Sigmoid colon (tissue), 7 donors: ENCODE measurements around the gene WDR91. TPM values are rescaled to one million over a fixed set of nuclear protein-coding genes. Genes with fewer than 3 reads are reported as not detected.
"Not testable (repeated sequence)": the region's sequence is repeated elsewhere in the genome, so short reads cannot be mapped to it uniquely, and the experiment has no call there.

Experiments used
- DNase-seq: peaks from one replicate; pipeline ENCODE4 v3.0.0-alpha.2; 2019
- H3K27ac ChIP-seq, 4 donors: fragments of 200-600 bp; sonication (generic); one replicate each; pipeline ENCODE4 v1.5.1; 2016 to 2019; ENCODE audit warnings: mild to moderate bottlenecking in 1 of 4
- H3K27me3 ChIP-seq, 3 donors: fragments of 200-600 bp; sonication (generic); one replicate each; pipeline ENCODE4 v1.5.1; 2019; ENCODE audit warnings: mild to moderate bottlenecking in 1 of 3
- H3K36me3 ChIP-seq, 4 donors: fragments of 200-600 bp; sonication (generic); one replicate each; pipeline ENCODE4 v1.5.1; 2016 to 2019
- H3K4me1 ChIP-seq, 4 donors: fragments of 200-600 bp; sonication (generic); one replicate each; pipeline ENCODE4 v1.5.1; 2017 to 2019
- H3K4me3 ChIP-seq, 4 donors: fragments of 200-600 bp; sonication (generic); one replicate each; pipeline ENCODE4 v1.5.1; 2017 to 2019; ENCODE audit warnings: mild to moderate bottlenecking in 2 of 4, moderate library complexity in 1 of 4
- H3K9me3 ChIP-seq, 4 donors: fragments of 200-600 bp in 3 of 4; sonication (generic) in 3 of 4; one replicate each; pipeline versions ENCODE4 v1.5.1 to v1.6.1; 2013 to 2019
- EP300 ChIP-seq, 4 donors: sonication (generic); formaldehyde crosslinking; IDR thresholded peaks; one replicate each; pipeline ENCODE4 v1.6.1; 2017; ENCODE audit warnings: antibody characterized with exemption in 4 of 4
- POLR2A ChIP-seq, 2 donors: fragments of 450-650 bp; IDR thresholded peaks; one replicate each; pipeline ENCODE4 v1.6.1; 2016; ENCODE audit warnings: antibody characterized with exemption in 2 of 2, mild to moderate bottlenecking in 2 of 2, moderate library complexity in 2 of 2
- POLR2AphosphoS5 ChIP-seq, 4 donors: sonication (generic); formaldehyde crosslinking; IDR thresholded peaks; one replicate each; pipeline ENCODE4 v1.6.1; 2017; ENCODE audit warnings: antibody characterized with exemption in 4 of 4
- WGBS, 2 donors: extraction: QIAGEN DNeasy Blood & Tissue Kit; methylation state at CpG; one replicate each; pipeline ENCODE4 v1.1.7; 2013; 5-methylcytosine and 5-hydroxymethylcytosine counted together
- intact Hi-C: fragments of 100-400 bp; cut with DNase I; formaldehyde crosslinking; loops from one replicate; pipeline ENCODE4 v1.15.1; 2023
- polyA plus RNA-seq, 3 donors: library from polyadenylated mRNA; stranded (reverse); fragments of 200-250 nt; gene quantifications; one replicate each; pipeline ENCODE4 v1.2.3, GENCODE V29; 2013
- total RNA-seq, 4 donors: library from RNA; depleted of rRNA; stranded (reverse); fragments of >200 nt; gene quantifications; one replicate each; pipeline ENCODE4 v1.1.0, GENCODE V29; 2016
- TF ChIP-seq, protein P1 (sequence below), 4 experiments: fragments of 450-650 bp in 3 of 4; fragments of 200-600 bp in 1 of 4; IDR thresholded peaks; one replicate each; pipeline ENCODE4 v1.5.1; 2016 to 2019; ENCODE audit warnings: antibody characterized with exemption in 4 of 4, mild to moderate bottlenecking in 3 of 4, moderate library complexity in 2 of 4
- donor health status: healthy with polysubstance abuse.
- donor health status: Bipolar disorder and iron deficiency.
- donor health status: healthy.

The WDR91 gene
- total and polyA plus RNA-seq, 7 donors = 2.1 to 14.1 (median 11.0) TPM

DNA sequence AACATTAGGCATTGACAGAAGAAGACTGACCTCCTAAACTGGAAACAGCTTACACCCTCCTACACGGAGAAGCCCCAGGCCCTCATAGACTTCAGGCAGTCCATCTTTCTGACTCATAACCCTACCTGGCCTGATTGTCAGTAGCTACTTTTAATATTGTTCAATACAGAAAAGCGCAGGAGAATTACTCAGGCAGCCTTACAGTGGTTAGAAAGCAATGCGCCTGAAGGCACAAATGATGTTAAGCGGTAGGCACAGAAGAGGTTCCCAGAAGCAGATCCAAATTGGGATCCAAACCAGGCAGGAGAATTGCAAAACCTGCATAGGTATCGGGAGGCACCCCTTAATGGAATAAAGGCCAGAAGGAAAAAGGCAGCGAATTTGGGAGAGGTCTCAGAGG, 35.4 kb downstream of the WDR91 start:
- intact Hi-C loops = no loop called here
- peaks cover 0 to 4% (median 0%) of the 10 kb centered on the region in 4 donors for H3K36me3 ChIP-seq
- peaks cover 0 to 11% (median 10%) of the 10 kb centered on the region in 4 donors for H3K4me1 ChIP-seq
- H3K4me3 ChIP-seq = no peak overlapping the region
- no peak overlapping the region for H3K27ac ChIP-seq
- TF ChIP-seq POLR2AphosphoS5 (IDR thresholded peaks at IDR 0.05) (no peak), POLR2A (IDR thresholded peaks at IDR 0.05) (no peak), EP300 (IDR thresholded peaks at IDR 0.05) (no peak)
- TF ChIP-seq, protein P1, sequence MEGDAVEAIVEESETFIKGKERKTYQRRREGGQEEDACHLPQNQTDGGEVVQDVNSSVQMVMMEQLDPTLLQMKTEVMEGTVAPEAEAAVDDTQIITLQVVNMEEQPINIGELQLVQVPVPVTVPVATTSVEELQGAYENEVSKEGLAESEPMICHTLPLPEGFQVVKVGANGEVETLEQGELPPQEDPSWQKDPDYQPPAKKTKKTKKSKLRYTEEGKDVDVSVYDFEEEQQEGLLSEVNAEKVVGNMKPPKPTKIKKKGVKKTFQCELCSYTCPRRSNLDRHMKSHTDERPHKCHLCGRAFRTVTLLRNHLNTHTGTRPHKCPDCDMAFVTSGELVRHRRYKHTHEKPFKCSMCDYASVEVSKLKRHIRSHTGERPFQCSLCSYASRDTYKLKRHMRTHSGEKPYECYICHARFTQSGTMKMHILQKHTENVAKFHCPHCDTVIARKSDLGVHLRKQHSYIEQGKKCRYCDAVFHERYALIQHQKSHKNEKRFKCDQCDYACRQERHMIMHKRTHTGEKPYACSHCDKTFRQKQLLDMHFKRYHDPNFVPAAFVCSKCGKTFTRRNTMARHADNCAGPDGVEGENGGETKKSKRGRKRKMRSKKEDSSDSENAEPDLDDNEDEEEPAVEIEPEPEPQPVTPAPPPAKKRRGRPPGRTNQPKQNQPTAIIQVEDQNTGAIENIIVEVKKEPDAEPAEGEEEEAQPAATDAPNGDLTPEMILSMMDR (IDR thresholded peaks at IDR 0.05) = no peak
- no peaks in the 10 kb centered on the region for H3K27me3 ChIP-seq
- no peak for DNase-seq
- 93 to 94% methylated on average over 6 of the region's 6 CpGs for WGBS, 2 donors
- H3K9me3 ChIP-seq = peaks cover 0 to 10% (median 5%) of the 10 kb centered on the region in 4 donors

DNA sequence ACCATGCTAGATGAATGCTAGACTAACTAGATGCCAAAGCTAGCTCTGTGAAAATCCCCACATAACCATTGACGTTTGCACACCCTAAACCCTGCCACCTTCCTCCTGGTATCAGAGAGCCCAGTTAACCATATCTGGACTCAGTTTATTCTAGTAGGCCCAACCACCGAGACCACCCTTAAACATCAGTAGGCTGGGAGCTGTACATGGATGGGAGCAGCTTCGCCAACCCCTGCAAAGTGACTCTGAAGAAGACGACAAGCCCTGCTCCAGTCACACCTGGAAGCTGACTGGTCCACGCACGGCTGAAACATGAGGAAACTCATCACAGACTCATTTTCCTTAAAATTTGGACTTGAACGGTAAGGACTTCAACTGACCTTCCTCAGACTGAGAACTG, 36.4 kb downstream of the WDR91 start:
- H3K4me3 ChIP-seq = no peak overlapping the region
- no peak for DNase-seq
- H3K27ac ChIP-seq = no peak overlapping the region
- WGBS, 2 donors = 93 to 94% methylated on average over 7 of the region's 7 CpGs
- H3K9me3 ChIP-seq = peaks cover 0 to 3% (median 0%) of the 10 kb centered on the region in 4 donors
- no peaks in the 10 kb centered on the region for H3K36me3 ChIP-seq
- H3K4me1 ChIP-seq = peaks cover 0 to 15% (median 12%) of the 10 kb centered on the region in 4 donors
- H3K27me3 ChIP-seq = no peaks in the 10 kb centered on the region
- TF ChIP-seq EP300 (IDR thresholded peaks at IDR 0.05) = no peak
- no peak for TF ChIP-seq POLR2AphosphoS5 (IDR thresholded peaks at IDR 0.05)
- TF ChIP-seq, protein P1 (IDR thresholded peaks at IDR 0.05) = no peak
- no peak for TF ChIP-seq POLR2A (IDR thresholded peaks at IDR 0.05)
- intact Hi-C loops = no loop called here

DNA sequence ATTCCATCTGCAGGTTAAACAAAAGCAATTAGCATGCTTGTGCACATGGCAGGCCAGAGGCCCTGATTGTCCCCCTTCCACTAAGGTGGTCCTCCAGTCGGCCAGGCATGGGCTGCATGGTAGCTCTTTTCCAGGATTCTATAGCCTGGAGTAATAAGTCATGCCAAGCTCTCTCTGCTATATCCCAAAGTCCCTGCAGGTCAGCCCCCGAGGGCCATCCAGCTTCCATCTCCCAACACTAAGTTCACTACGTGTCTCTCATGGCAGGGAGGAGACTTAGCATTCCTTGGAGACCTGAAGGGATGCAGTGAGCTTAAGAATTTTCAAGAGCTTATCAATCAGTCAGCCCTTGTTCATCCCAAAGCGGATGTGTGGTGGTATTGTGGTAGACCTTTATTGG, 37.4 kb downstream of the WDR91 start:
- WGBS, 2 donors = 85 to 86% methylated on average over 4 of the region's 4 CpGs
- H3K36me3 ChIP-seq, H3K9me3 ChIP-seq, H3K4me3 ChIP-seq, intact Hi-C loops, H3K27ac ChIP-seq, DNase-seq, H3K27me3 ChIP-seq: not testable (repeated sequence)
- H3K4me1 ChIP-seq = peaks cover 0 to 25% (median 22%) of the 10 kb centered on the region in 4 donors

DNA sequence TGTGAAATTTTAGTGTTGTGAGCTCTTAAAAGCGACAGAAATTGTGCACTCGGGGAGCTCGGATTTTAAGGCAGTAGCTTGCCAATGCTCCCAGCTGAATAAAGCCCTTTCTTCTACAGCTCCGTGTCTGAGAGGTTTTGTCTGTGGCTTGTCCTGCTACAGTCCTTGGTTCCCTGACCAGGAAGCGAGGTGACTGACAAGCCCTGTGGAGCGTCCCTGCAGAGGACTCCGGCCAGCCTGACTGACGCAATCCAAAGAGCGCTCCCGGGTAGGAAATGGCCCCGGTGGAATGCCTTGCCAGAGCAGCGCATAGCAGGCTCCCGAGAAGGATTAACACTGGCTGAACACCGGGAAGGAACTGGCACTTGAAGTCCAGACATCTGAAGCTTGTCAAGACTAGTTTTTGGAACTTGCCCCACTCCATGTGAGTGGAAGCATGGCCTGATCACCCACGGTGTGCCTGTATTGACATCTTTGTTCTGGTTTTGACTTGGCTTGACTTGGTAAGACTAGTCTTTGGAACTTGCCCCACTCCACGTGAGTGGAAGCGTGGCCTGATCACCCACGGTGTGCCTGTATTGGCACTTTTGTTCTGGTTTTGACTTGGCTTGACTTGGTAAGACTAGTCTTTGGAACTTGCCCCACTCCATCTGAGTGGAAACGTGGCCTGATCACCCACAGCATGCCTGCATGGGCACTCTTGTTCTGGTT, 39.6 kb downstream of the WDR91 start:
- peak overlapping the region; percentile 94 to 99 (median 96) for H3K27ac ChIP-seq
- intact Hi-C loops = not testable (repeated sequence)

DNA sequence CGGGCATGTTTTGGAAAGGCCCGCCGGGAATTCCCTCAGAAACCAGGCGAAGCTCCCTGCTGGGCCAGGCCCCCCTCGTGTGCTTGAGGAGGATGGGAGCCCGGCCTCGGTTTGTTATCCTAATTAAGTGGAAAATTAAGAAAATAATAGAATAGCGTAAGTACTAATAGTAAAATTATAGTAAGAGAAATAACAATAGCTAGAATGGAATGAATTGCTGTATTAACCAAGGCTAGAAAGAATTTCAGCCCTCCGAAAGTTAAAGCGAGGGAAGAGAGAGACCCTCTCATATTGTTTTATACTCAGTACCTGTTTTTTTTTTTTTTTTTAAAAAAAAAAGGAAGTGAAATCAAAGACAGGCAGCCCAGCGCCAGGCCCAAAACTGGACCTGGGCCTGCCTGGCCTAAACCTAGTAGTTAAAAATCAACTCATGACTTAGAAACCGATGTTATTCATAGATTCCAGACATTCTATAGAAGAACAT, 40.3 kb downstream of the WDR91 start:
- intact Hi-C loops = loop anchor here (1.0 kb wide), 3 partner anchors 23 to 481 kb away; partner anchors contain the start of gene TMEM140
- peaks cover 0 to 46% (median 38%) of the 10 kb centered on the region in 4 donors for H3K4me1 ChIP-seq
- H3K36me3 ChIP-seq = peaks cover 5 to 25% (median 11%) of the 10 kb centered on the region in 4 donors
- not testable (repeated sequence) for H3K27me3 ChIP-seq, DNase-seq, H3K9me3 ChIP-seq
- WGBS, 2 donors = 20 to 34% methylated on average over 12 of the region's 12 CpGs
- peak overlapping the region; percentile 94 to 99 (median 96) for H3K27ac ChIP-seq
- peak overlapping the region; percentile 61 to 92 (median 74) for H3K4me3 ChIP-seq

More for the DNA sequence above, 39.6 kb downstream of the WDR91 start:
- H3K4me1 ChIP-seq = peaks cover 0 to 43% (median 38%) of the 10 kb centered on the region in 4 donors
- H3K36me3 ChIP-seq = peaks cover 5 to 18% (median 8%) of the 10 kb centered on the region in 4 donors
- WGBS, 2 donors = 78 to 90% methylated on average over 19 of the region's 19 CpGs
- DNase-seq = peak; percentile 89
- H3K27me3 ChIP-seq, H3K9me3 ChIP-seq: not testable (repeated sequence)
- peak in 3 of 4 donors; percentile 20 to 41 (median 26) for TF ChIP-seq POLR2AphosphoS5 (IDR thresholded peaks at IDR 0.05)
- H3K4me3 ChIP-seq = peak overlapping the region in 2 of 4 donors; percentile 61 to 92

DNA sequence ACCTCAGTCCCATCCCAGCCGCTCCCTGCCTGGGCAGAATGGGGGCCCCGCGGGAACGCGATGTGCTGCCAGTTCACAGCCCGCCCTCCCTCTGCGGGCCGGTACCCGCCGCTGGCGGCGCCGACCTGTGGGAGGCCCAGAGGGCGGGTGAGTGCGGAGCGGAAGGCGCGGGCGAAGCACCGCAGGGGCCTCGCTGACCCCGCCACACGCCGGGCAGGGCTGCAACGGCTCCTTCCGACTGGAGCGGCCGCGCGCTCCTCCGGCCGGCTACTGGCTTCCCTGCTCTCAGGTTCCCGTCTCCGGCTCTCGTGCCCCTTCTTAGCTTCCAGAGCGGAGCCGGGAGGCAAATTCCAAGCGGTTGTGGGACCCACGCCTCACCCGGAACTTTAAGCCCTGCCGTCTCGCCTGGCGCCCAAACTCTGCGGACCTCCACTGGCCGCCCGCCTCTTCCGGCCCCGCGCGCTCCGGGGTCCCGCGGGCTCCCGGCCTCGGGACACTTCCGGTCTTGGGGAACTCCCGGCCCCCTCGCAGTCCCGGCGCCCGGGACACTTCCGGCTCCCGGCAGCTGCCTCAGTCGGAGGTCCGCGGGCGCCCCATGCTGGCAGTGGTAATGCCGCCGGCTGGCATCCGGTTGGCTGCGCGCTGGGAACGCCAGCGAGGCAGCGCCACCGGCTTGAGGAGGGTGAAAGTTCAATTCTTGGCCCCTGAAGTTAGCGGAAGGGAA, 40.9 kb downstream of the WDR91 start, which contains the start of gene CYREN:
CYREN (minus strand) TSS at position 434 of the 724 bp plus-strand sequence. CDS start 1,785 bp downstream, outside the sequence.
- intact Hi-C loops = loop anchor here (1.0 kb wide), 3 partner anchors 22 to 480 kb away; partner anchors contain the start of gene TMEM140
- Histone ChIP-seq H3K27ac (peak within 1 kb of the TSS; percentile 94 to 99 (median 96)), H3K27me3 (no peaks in the 10 kb centered on the region), H3K36me3 (peaks cover 7 to 31% (median 16%) of the 10 kb centered on the region in 4 donors), H3K4me1 (peaks cover 0 to 46% (median 38%) of the 10 kb centered on the region in 4 donors), H3K9me3 (no peaks in the 10 kb centered on the region), H3K4me3 (peak within 1 kb of the TSS; percentile 61 to 92 (median 74))
- 0% methylated on average over 77 of the region's 77 CpGs for WGBS, 2 donors
- peak; percentile 97 for DNase-seq
- TF ChIP-seq EP300 (IDR thresholded peaks at IDR 0.05) (no peak), POLR2A (IDR thresholded peaks at IDR 0.05) (peak in 1 of 2 donors; percentile 49), POLR2AphosphoS5 (IDR thresholded peaks at IDR 0.05) (peak; percentile 56 to 85 (median 83))
- TF ChIP-seq, protein P1 (IDR thresholded peaks at IDR 0.05) = peak; percentile 35 to 62 (median 44)
